HL-60 (cell line): ENCODE results near the gene ZFP36.

Source experiments
- DNase-seq, 2 experiments: peaks; one replicate each; pipeline ENCODE4 v3.0.0-alpha.2; 2010 to 2020; ENCODE audit warnings: low read depth in 1 of 2, low spot score in 1 of 2
- H3K27ac ChIP-seq: fragments of 250-450 bp; sonication (Bioruptor Pico); replicated peaks from 2 replicates; pipeline ENCODE4 v1.5.1; 2020; ENCODE audit warnings: mild to moderate bottlenecking, moderate library complexity
- H3K27me3 ChIP-seq: fragments of 250-450 bp; sonication (Bioruptor Pico); 2 replicates; pipeline ENCODE4 v1.5.1; 2021; ENCODE audit warnings: mild to moderate bottlenecking, moderate library complexity; ENCODE audit not compliant: insufficient read depth, poor library complexity, severe bottlenecking
- H3K4me3 ChIP-seq: replicated peaks from 2 replicates; pipeline ENCODE4 v1.5.1; 2011; ENCODE audit warnings: mild to moderate bottlenecking, control low read depth, low read length; ENCODE audit not compliant: insufficient read depth
- CTCF ChIP-seq: IDR thresholded peaks from one replicate; pipeline ENCODE4 v1.5.1; 2011; ENCODE audit warnings: low read length, control low read depth, inconsistent platforms; ENCODE audit not compliant: insufficient read depth
- GABPA ChIP-seq: IDR thresholded peaks from 2 replicates; pipeline ENCODE4 v1.6.1; 2012; ENCODE audit warnings: low read depth
- POLR2AphosphoS5 ChIP-seq: IDR thresholded peaks from 2 replicates; pipeline ENCODE4 v1.6.1; 2012; ENCODE audit warnings: low read depth
- REST ChIP-seq: IDR thresholded peaks from 2 replicates; pipeline ENCODE4 v1.6.1; 2012; ENCODE audit warnings: low read depth; ENCODE audit not compliant: insufficient replicate concordance
- SPI1 ChIP-seq: IDR thresholded peaks from 2 replicates; pipeline ENCODE4 v1.6.1; 2012; ENCODE audit warnings: low read depth, mild to moderate bottlenecking, borderline replicate concordance

Gene ZFP36

DNA sequence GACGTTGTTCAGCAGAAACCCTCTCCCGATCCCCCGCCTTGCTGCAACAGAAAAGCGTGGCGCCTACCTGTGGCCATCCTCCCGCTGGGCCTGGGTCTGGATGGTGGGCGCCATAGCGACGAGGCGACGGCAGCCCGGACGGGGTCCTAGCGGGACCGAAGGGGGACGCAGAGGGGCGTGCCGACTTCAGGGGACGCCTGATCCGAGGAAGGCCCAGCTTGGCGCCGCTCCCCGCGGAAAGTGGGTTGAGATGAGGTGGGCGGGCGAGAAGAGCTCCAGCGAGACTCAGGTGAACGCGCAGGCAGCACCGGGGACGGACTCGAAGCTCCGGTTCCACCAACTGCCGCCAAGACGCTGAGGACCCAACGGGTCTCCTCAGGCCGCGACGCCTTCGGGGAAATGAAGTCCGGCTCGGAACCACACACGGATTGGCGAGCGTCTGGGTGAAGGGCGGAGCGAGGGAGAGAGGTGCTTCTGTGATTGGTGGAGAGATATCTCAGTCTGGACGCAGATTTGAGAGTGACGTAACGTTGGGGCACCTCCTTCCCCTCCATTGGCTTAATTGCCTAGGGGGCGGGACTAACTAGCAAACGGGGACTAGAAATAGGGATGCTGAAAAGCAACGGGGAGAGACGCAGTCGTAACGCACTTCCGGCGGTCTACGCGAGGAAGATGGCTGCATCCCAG lies 15.8 kb upstream of the ZFP36 start, which contains the start of the genes MED29 and PAF1:
Gene MED29, plus strand, starts transcription at position 628 of the 687 bp plus-strand sequence. Its CDS starts 45 bp downstream, at position 673.
Gene PAF1, minus strand, starts transcription at position 356 of the 687 bp plus-strand sequence. Its CDS starts 242 bp downstream, at position 114.
- Histone ChIP-seq H3K27me3 (no peaks in the 10 kb centered on the region), H3K4me3 (peak within 1 kb of the TSS; percentile 84), H3K27ac (peak within 1 kb of the TSS; percentile 99)
- TF ChIP-seq POLR2AphosphoS5 (peak; percentile 87), SPI1 (no peak; the same call in 1 of the 2 replicates), GABPA (peak; percentile 80)
- peak; percentile 99 to 100 for DNase-seq

GRCh38 chr19:39397360-39398296 lies 9.0 kb upstream of the ZFP36 start:
- peak; percentile 86 to 90 for DNase-seq
- TF ChIP-seq CTCF (peak; percentile 90), POLR2AphosphoS5 (peak; percentile 32; the same call in 1 of the 2 replicates), GABPA (no peak), REST (no peak), SPI1 (no peak)
- Histone ChIP-seq H3K4me3 (no peak overlapping the region), H3K27me3 (no peaks in the 10 kb centered on the region), H3K27ac (peak overlapping the region; percentile 86)

DNA sequence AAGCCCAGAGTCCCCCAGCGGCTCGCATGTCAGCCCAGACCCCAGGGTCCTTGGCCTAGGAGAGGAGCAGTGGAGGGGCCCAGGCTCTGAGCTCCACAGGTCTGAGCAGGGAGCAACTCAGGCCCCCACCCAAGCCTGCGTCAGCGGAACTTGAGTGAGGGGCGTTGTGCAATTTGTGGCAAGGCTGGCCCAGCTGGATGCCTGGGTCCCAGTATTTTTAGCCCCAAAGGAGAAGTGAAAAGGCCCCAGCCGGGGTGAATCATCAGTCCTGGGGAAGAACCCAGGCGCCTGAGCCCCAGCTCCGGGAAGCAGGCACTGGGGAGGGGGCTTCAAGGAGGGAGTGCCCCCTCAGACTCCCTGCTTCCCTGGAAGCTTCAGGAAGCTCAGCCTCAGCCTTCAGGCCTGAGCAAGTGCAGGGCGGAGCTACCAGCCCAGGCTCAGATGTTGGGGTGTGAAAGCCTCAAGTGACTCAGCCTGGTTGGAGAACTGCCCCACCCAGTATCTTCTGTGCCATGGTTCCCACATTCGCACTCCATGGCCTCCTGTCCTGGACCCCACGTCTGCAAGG lies 8.3 kb upstream of the ZFP36 start:
- DNase-seq, result peak; percentile 88 to 96
- TF ChIP-seq SPI1, result peak; percentile 64
- no peak for TF ChIP-seq GABPA
- TF ChIP-seq POLR2AphosphoS5, result peak; percentile 20; the same call in 1 of the 2 replicates
- H3K4me3 ChIP-seq, result no peak overlapping the region
- H3K27ac ChIP-seq, result peak overlapping the region; percentile 86
- H3K27me3 ChIP-seq, result no peaks in the 10 kb centered on the region

DNA sequence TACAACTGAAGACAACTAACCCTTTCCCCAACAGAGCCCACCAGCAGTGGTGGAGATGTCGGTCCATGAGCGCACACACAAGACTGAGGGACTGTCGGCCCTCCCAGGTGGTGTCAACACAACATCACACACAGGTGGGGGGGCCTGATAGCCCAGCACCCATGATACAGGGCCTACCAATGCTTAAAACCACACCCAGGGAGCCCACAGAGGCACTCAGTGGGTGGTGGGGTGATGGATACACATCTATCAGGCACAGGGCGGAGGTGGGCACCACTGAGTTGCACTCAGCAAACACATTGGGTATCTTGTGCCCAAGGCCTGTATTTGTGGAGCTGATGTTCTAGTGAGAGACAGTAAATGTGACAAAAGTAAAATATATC lies 7.0 kb upstream of the ZFP36 start:
- H3K4me3 ChIP-seq, result no peak overlapping the region
- DNase-seq, result no peak
- H3K27ac ChIP-seq, result no peak overlapping the region
- no peaks in the 10 kb centered on the region for H3K27me3 ChIP-seq
- TF ChIP-seq POLR2AphosphoS5 (no peak), CTCF (no peak), GABPA (no peak), REST (no peak), SPI1 (no peak)
